ENCODE data around the gene ST3GAL5. TPM values are rescaled to one million over a fixed set of nuclear protein-coding genes. Genes with fewer than 3 reads are reported as not detected.

ST3GAL5 gene
- total RNA-seq, 1 donor from 2014 or later: 20.0 TPM

DNA sequence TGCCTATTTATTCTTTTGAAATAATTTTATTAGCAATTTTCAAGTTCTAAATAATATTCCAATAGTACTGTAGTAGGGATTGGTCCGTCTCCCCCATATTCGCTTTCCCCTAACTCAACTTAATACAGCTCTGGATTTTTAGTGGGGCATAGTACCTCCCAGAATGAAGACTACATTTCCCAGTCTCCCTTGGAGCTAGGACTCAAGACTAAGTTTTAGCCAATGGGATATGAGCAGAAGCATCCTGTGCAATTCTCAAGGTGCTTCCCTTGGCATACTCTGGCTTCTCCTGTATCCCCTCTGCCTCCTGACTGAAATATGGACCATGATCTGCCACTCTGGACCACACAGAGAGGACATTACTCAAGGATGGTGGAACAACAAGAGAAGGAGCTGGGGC lies 24.1 kb downstream of the ST3GAL5 start:
- Mint-ChIP-seq H3K4me1 (ENCODE audit: low read depth) (peaks cover 32% of the 10 kb centered on the region), H3K27me3 (ENCODE audit: low read depth) (no peaks in the 10 kb centered on the region), H3K27ac (ENCODE audit: unreplicated experiment) (no peak overlapping the region), H3K9me3 (ENCODE audit: low read depth) (no peaks in the 10 kb centered on the region), H3K4me3 (ENCODE audit: unreplicated experiment) (no peak overlapping the region), H3K36me3 (ENCODE audit: low read depth) (peaks cover 1% of the 10 kb centered on the region)
- TF ChIP-seq, protein P1, sequence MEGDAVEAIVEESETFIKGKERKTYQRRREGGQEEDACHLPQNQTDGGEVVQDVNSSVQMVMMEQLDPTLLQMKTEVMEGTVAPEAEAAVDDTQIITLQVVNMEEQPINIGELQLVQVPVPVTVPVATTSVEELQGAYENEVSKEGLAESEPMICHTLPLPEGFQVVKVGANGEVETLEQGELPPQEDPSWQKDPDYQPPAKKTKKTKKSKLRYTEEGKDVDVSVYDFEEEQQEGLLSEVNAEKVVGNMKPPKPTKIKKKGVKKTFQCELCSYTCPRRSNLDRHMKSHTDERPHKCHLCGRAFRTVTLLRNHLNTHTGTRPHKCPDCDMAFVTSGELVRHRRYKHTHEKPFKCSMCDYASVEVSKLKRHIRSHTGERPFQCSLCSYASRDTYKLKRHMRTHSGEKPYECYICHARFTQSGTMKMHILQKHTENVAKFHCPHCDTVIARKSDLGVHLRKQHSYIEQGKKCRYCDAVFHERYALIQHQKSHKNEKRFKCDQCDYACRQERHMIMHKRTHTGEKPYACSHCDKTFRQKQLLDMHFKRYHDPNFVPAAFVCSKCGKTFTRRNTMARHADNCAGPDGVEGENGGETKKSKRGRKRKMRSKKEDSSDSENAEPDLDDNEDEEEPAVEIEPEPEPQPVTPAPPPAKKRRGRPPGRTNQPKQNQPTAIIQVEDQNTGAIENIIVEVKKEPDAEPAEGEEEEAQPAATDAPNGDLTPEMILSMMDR (IDR thresholded peaks at IDR 0.05): no peak
- DNase-seq (ENCODE audit: low spot score): no peak

DNA sequence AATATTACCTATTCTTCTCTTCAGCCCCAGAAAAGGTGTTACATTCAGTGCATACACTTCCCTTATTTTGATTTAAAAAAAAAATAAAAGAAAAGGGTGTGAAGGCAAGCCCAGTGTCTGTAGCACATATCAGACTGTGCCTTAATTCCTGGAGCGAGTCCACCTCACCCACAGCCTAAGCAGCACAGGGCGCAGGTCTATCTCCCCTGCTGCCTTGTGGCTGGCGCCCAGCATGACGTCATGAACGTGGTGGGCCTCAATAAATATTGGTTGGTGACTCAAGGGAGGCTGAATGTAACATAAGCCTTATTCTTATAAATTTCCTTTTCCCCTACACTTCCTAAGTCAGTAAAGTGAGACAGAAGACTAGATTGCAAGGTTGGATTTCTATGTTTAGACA lies 26.4 kb downstream of the ST3GAL5 start:
- no peak overlapping the region for H3K4me3 Mint-ChIP-seq (ENCODE audit: unreplicated experiment)

DNA sequence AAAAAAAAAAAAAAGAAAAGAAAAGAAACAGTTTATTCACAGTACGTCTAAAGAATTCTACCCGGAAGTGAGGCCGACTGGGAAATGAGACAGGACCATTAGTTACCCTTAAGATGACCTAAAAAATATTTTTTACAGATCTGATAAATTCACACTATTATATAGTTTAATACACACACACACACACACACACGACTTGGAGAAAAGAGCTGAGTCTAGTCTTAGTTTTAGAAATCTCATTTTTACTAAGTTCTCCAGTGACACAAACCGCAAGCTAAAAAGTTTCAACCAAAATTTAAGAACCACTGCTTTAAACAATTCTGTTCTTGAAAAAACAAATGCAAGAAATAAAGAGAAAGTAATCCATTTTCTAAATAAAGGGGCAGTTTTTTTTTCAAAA lies 27.1 kb downstream of the ST3GAL5 start:
- TF ChIP-seq, protein P1 (IDR thresholded peaks at IDR 0.05): no peak
- peaks cover 20% of the 10 kb centered on the region for H3K4me1 Mint-ChIP-seq (ENCODE audit: low read depth)
- H3K4me3 Mint-ChIP-seq (ENCODE audit: unreplicated experiment): no peak overlapping the region
- H3K27ac Mint-ChIP-seq (ENCODE audit: unreplicated experiment): no peak overlapping the region
- peaks cover 4% of the 10 kb centered on the region for H3K36me3 Mint-ChIP-seq (ENCODE audit: low read depth)
- no peak for DNase-seq (ENCODE audit: low spot score)
- no peaks in the 10 kb centered on the region for H3K9me3 Mint-ChIP-seq (ENCODE audit: low read depth)
- no peaks in the 10 kb centered on the region for H3K27me3 Mint-ChIP-seq (ENCODE audit: low read depth)

More for the DNA sequence above, 26.4 kb downstream of the ST3GAL5 start:
- TF ChIP-seq, protein P1 (IDR thresholded peaks at IDR 0.05): no peak
- Mint-ChIP-seq H3K4me1 (ENCODE audit: low read depth) (peaks cover 21% of the 10 kb centered on the region), H3K27ac (ENCODE audit: unreplicated experiment) (no peak overlapping the region), H3K9me3 (ENCODE audit: low read depth) (no peaks in the 10 kb centered on the region), H3K36me3 (ENCODE audit: low read depth) (peaks cover 4% of the 10 kb centered on the region), H3K27me3 (ENCODE audit: low read depth) (no peaks in the 10 kb centered on the region)
- no peak for DNase-seq (ENCODE audit: low spot score)

DNA sequence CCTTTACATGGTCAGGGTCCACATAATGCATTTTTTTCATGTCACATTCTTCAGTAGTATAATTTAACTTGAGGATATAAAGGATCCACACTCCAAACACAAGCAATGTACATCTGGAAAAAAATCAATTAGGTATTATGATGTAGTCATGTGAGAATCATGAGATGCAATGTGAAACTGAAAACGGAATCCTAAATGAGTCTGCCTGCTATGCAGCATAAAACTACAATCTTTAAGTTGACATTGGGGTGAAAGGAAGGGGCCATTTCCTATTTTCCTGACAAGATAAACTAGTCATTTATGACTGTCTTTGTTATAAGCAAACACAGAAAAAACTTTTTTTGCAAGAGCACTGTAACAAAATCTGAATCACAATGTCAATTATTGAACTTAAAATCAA lies 27.6 kb downstream of the ST3GAL5 start:
- H3K36me3 Mint-ChIP-seq (ENCODE audit: low read depth): peaks cover 4% of the 10 kb centered on the region
- no peaks in the 10 kb centered on the region for H3K27me3 Mint-ChIP-seq (ENCODE audit: low read depth)
- no peak overlapping the region for H3K4me3 Mint-ChIP-seq (ENCODE audit: unreplicated experiment)
- DNase-seq (ENCODE audit: low spot score): no peak
- no peak overlapping the region for H3K27ac Mint-ChIP-seq (ENCODE audit: unreplicated experiment)
- TF ChIP-seq, protein P1 (IDR thresholded peaks at IDR 0.05): no peak
- no peaks in the 10 kb centered on the region for H3K9me3 Mint-ChIP-seq (ENCODE audit: low read depth)
- peaks cover 15% of the 10 kb centered on the region for H3K4me1 Mint-ChIP-seq (ENCODE audit: low read depth)

DNA sequence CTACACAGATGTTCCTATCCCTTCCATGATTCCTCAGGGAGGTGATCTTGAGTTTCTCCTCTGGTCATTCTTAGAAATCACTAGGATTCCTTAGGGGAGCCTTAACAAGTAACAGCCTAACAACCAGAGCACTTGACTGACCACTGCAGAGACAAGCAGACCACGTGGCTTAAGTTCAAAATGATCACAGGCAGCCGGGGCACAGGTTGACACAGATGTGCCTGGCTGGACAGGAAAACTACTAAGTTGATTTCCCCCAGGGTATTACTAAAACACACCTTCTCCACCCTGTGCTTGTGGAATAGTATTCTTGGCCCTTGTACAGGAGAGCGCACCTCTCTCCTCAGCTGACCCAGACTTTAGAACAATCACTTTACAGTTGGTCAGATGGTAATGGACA lies 29.9 kb downstream of the ST3GAL5 start:
- TF ChIP-seq, protein P1 (IDR thresholded peaks at IDR 0.05): no peak
- Mint-ChIP-seq H3K27me3 (ENCODE audit: low read depth) (no peaks in the 10 kb centered on the region), H3K4me1 (ENCODE audit: low read depth) (peaks cover 4% of the 10 kb centered on the region), H3K9me3 (ENCODE audit: low read depth) (no peaks in the 10 kb centered on the region), H3K36me3 (ENCODE audit: low read depth) (peaks cover 6% of the 10 kb centered on the region), H3K4me3 (ENCODE audit: unreplicated experiment) (no peak overlapping the region), H3K27ac (ENCODE audit: unreplicated experiment) (no peak overlapping the region)
- DNase-seq (ENCODE audit: low spot score): no peak

Measured in chondrocyte (in vitro differentiated cells).